Epidermal melanocyte (primary cell): Measurements from ENCODE around the gene YTHDF2.
"Not testable (repeated sequence)": the region's sequence is repeated elsewhere in the genome, so short reads cannot be mapped to it uniquely, and the experiment has no call there.

Experiments used
- DNase-seq: peaks from one replicate; pipeline ENCODE4 v3.0.0; 2011; ENCODE audit warnings: low spot score; ENCODE audit not compliant: insufficient read length

YTHDF2 gene

DNA sequence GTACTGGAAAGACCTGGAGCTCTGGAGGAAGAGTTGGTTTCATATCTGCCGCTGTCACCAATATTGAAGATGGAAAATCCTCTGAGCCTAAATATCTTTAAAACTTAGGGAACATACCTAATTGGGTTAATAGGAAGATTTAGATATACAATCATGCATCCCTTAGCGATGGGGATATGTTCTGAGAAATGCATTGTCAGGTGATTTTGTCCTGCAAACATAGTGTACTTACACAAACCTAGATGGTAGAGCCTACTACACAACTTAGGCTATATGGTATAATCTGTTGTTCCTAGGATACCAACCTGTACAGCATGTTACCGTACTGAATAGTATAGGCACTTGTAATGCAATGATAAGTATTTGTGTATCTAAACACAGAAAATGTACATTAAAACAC is 22.5 kb downstream of the YTHDF2 start:
- DNase-seq, result no peak

DNA sequence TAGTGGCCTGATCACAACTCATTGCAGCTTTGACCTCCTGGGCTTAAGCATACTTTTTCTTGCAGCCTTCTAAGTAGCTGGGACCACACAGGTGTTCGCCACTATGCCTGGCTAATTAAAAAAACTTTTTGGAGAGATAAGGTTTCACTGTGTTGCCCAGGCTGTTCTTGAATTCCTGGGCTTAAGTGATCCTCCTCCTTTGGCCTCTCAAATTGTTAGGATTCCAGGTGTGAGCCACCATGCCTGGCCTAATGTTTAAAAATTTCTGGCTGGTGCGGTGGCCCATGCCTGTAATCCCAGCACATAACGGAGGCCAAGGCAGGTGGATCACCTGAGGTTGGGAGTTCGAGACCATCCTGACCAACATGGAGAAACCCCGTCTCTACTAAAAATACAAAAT is 24.4 kb downstream of the YTHDF2 start:
- DNase-seq, result no peak

DNA sequence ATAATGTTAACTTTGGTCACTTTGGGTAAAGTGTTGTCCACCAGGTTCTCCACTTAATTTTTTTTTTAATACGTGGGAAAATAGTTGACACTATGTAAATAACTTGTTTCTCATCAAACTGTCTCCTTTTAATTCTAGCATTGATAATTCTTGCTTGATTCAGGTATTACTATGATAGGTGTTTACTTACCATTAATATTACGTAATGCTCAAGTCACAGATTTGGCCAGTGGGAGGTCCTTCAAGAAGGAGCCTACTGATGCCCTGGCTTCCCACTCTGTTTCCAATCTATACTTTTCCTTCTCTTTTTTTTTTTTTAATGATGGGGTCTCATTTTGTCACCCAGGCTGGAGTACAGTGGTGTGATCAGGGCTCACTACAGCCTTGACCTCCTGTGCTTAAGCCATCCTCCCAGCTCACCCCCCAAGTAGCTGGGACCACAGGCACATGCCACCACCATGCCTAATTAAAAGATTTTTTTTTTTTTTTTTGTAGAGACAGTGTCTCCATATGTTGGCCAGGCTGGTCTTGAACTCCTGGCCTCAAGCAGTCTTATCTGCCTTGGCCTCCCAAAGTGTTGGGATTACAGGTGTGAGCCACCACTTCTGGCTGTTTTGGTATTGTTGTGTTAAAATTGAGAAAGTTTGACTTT is 29.9 kb downstream of the YTHDF2 start:
- no peak for DNase-seq

DNA sequence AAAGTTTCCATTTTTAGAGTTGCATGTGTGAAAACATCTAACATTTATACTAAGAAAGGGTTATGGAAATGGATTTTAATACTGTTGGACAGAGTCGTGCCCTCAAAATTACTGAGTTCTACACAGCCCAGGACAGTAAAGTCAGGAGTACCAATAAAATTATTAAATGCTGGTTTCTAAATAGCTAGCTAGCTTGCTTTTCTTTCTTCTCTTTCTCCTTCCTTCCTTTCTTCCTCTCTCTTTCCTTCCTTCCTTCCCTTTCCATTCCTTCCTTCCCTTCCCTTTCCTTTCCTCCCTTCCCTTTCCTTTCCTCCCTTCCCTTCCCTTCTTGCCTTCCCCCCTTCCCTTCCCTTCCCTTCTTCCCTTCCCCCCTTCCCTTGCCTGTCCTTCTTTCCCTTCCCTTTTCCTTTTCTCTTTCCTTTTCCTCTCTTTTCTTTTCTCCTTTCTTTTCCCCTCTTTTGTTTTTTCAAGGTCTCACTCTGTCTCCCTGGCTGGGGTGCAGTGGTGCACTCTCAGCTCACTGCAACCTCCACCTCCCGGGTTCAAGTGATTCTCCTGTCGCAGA is 33.9 kb downstream of the YTHDF2 start:
- DNase-seq, result no peak

DNA sequence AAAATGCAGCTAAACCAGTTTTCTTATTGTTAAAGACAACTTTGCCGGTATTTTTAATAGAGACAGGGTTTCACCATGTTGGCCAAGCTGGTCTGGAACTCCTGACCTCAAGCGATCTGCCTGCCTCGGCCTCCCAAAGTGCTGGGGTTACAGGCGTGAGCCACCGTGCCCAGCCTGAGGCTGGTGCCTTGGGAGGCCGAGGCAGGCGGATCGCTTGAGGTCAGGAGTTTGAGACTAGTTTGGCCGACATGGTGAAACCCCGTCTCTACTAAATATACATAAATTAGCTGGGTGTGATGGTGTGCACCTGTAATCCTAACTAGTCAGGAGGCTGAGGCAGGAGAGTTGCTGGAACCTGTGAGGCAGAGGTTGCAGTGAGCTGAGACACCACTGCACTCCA is 35.2 kb downstream of the YTHDF2 start:
- DNase-seq, result not testable (repeated sequence)

DNA sequence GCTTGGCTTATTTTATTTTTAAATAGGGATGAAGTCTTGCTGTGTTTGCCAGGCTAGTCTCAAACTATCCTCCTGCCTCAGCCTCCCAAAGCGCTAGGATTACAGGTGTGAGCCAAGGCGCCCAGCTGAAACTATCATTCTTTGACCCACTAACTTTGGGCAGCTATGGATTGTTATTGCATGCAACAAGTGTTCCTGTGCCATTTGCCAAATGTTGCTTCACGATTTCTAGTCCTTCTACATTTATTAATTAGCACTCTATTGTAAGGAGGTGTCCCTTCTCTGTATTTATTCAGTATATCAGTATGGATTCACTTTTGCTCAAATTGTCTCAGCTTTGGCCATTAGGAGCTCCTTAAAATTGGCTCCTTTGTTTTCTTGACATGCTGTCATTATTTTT is 36.4 kb downstream of the YTHDF2 start:
- DNase-seq, result no peak

DNA sequence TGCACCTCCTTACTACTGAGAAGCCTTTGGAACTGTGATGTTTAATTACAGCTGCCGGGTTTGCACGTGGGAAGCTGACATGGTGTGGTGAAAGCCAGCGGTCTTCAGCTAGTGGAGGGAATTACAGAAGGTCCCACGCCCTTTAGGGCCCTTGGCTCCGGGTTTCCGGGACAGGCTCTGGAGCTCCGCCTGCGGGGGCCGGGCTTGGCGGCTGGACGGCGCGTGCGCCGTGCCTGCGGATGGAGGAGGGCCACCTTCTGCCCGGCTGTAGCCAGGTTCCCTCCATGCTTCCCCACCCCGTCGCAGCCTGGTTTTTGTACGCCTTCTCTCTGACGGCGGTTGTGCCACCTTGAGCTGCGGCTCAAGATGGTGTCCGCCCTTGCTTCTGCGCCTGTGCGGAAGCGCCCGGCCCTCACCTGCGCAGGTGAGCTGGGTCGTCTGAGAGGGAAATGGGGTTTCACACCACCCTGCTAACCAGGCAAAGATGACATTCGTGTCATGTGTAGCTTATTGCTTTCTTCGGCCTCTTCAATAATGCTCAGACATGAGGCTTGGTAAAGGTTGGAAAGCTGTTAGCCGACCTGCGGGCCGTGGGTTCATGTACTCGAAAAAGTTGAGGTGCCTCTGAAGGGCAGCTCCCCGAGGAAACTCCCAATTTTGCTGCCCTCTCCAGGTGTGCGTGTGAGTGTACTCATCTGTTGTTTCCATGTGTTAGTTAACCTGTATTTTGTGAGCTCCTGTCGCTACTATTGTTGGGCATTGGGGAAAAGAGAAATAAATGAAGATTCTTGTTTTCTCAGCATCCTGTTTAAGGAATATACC is 38.6 kb downstream of the YTHDF2 start:
- peak; percentile 77 for DNase-seq

DNA sequence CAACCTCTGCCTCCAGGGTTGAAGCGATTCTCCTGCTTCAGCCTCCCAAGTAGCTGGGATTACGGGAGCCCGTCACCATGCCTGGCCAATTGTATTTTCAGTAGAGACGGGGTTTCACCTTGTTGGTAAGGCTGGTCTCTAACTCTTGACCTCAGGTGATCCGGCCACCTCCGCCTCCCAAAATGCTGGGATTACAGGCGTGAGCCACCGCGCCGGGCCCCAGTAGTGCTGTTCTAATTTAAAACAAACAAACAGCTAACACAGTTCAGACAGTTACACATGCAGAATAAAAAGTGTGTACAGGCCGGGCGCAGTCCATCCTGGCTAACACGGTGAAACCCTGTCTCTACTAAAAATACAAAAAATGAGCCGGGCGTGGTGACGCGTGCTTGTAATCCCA is 39.6 kb downstream of the YTHDF2 start:
- DNase-seq, result no peak

DNA sequence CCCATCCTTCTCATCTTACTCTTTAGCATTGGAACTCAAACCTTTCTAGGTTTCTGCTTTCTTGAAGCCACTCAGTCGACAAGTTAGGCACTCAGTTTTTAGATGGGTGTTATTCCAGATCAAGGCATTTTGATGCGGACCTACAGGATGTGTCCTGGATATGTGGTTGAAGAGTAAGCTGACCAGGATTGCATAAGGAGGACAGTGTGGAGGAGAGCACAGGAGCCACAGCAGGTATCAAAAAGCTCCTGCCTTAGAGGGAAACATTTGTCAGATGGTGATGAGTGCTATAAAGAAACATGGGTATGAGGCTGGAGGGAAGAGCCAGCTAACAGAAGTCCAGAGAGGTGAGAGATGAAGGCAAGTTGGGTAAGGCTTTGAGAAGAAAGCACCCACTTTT is 41.3 kb downstream of the YTHDF2 start:
- no peak for DNase-seq

DNA sequence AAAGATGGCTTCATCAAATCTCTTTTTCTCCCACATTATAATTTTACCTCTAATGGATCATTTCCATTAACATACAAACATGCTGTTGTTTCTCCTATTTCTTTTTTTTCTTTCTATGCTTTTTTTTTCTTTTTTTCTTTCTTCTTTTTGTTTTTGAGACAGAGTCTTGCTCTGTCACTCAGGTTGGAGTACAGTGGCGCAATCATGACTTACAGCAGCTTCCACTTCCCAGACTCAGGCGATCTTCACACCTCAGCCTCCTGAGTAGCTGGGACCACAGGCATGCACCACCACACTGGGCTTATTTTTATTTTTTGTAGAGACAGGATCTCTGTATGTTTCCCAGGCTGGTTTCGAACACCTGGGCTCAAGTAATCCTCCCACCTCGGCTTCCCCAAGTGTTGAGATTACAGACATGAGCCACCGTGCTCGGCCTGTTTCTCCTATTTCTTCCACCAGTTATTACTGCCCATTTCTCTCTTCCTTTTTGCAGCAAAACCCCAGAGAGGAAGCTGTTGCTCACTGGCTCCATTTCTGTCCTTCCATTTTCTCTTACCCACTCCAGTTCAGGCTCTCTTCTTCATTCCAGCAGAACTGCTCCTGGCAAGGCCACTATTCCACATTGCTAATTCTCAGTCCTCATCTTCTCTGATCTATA is 43.1 kb downstream of the YTHDF2 start:
- no peak for DNase-seq

DNA sequence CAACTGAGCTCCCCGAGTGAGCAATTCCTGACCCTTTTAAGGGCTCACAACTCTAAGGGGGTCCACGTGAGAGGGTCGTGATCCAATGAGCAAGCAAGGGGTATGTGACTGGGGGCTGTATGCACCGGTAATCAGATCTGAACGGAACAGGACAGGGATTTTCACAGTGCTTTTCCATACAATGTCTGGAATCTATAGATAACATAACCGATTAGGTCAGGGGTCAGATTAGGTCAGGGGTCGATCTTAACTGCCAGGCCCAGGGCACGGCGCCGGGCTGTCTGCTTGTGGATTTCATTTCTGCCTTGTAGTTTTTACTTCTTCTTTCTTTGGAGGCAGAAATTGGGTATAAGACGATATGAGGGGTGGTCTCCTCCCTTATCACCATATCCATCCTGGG is 44.6 kb downstream of the YTHDF2 start:
- DNase-seq, result no peak

DNA sequence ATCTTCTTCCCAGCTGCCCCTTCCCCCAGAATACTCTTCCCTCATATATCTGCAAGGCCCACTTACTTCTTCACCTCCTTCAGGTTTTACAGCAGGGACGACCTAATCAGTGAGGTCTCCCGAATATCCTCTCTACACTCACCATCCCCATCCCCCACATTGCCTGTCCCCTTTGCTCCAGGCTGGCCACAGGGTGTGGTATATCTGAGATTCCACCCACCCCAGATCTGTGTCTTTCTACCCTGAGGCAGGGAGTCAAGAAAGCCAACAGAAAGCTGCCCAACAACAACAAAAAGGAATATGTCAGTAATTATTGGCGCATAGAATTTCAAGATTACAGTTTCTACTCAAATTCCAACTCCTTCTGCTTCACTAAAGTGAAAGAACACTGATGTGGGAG is 45.3 kb downstream of the YTHDF2 start:
- DNase-seq, result no peak

DNA sequence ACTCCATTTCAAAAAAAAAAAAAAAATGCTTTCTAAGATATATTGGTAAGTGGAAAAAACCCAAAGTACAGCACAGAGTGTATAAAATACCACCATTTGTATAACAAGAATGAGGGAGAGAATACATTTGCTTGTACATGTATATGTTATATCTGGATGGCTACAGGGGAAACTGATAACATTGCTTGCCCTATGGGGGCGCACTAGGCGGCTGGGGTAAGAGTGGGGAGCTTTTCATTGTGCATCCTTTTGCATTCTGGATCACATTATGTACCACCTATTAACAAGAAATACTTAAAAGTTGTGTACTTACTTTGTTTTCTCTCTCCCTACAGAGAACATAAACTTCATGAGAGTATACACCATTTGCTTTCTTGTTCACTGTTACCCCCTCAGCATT is 46.6 kb downstream of the YTHDF2 start:
- no peak for DNase-seq

DNA sequence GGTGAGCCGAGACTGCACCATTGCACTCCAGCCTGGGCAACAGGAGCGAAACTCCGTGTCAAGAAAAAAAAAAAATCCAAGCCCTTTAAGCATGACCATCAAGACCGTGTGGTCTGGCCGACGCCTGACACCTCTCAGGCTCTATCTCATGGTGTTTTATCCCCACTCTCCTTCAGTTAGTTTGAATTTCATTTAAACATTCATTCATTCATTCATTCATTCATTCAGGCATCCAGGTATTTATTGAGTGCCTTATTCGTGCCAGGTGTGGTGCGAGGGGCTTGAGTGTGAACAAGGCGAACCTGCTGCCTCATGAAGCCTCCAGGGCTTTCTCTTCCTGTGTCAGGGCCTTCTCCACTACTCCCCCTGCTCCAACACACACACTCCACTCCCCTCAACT is 52.7 kb downstream of the YTHDF2 start:
- no peak for DNase-seq

DNA sequence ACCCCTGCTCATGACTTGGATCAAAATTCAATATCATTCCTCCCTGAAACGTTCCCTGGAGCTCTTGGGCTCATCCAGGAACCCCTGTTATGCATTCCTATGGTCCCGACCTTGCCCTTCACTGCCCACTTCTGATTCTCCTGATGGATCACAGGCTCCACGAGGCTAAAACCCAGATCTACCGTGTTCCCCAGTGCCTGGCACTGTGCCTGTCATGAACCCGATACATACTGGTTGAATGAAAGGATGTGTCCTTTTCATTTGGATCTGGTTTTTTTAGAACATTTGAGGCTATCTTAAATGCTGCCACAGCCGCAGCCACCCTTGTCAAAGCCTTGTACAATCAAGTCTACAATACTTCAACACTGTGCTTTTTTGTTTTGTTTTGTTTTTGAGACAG is 53.1 kb downstream of the YTHDF2 start:
- DNase-seq, result no peak

DNA sequence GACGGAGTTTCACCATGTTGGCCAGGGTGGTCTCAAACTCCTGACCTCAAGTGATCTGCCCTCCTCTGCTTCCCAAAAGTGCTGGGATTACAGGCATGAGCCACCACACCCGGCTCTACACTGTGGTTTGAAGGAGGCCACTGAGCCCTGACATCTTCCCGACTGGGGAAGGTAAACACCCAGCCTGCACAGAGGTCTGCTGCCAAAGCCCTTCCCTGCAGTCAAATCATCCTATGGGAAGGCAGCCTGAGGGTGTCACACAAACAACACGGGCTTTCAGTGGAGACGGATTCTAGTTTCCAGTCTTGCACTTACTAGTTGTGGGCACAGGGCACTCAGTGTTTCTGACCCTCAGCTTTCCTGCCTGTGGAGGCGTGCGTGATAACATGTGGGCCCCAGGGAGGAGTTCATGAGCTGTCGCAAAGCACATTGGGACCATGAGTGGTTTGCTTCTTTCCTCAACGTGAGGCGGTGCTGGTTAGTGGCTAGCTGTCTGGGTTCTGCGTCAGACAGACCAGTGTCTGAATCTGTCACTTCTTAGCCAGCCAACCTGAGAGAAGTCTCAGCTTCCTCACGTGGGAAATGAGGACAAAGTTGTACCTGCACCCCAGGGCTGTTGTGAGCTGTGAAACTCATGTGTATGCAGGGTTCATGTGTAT is 53.8 kb downstream of the YTHDF2 start:
- DNase-seq, result peak; percentile 68

DNA sequence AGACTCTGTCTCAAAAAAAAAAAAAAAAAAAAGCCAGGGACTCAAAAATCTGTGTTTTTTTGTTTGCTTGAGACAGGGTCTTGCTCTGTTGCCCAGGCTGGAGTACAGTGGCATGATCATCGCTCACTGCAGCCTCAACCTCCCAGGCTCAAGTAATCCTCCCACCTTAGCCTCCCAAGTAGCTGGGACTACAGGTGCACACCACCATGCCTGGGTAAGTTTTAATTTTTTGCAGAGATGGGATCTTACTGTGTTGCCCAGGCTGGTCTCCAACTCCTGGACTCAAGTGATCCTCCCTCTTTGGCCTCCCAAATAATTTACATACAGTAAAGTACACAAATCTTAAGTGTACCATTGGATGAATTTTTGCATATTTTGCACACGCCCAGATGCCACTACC is 55.2 kb downstream of the YTHDF2 start:
- not testable (repeated sequence) for DNase-seq

DNA sequence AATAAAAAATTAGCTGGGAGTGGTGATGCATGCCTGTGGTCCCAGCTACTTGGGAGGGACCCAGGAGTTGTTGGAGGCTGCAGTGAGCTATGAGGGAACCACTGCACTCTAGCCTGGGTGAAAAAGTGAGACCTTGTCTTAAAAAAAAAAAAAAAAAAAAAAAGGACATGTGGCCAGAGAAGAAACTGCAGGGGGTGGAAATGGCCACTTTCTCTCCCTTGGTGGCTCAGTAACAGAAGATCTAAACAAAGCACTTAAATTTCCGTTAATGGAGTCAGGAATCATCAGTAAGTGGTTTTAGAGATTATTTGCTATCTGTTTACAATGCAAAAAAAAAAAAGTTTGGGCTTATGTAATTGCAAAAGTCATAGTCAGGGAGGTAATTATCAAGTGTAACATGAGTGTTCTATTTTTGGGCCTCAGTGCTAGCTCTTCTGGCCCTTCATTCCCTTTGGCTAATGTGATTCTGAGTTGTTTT is 55.9 kb downstream of the YTHDF2 start:
- no peak for DNase-seq

DNA sequence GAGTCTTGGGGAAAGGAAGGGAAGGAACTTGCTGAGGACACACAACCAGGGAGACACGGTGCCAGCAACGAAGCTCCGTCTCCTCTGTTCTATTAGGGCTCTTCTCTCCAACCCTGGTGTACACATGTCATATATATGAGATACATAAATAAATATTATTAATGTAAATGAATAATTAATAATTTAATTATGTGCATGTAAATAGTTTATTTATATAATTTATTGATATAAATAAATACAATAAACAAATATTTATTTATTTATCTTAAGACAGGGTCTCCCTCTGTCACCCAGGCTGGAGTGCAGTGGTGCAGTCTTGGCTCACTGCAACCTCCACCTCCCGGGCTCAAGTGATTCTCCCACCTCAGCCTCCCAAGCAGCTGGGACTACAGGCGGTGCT is 57.8 kb downstream of the YTHDF2 start:
- DNase-seq, result not testable (repeated sequence)

DNA sequence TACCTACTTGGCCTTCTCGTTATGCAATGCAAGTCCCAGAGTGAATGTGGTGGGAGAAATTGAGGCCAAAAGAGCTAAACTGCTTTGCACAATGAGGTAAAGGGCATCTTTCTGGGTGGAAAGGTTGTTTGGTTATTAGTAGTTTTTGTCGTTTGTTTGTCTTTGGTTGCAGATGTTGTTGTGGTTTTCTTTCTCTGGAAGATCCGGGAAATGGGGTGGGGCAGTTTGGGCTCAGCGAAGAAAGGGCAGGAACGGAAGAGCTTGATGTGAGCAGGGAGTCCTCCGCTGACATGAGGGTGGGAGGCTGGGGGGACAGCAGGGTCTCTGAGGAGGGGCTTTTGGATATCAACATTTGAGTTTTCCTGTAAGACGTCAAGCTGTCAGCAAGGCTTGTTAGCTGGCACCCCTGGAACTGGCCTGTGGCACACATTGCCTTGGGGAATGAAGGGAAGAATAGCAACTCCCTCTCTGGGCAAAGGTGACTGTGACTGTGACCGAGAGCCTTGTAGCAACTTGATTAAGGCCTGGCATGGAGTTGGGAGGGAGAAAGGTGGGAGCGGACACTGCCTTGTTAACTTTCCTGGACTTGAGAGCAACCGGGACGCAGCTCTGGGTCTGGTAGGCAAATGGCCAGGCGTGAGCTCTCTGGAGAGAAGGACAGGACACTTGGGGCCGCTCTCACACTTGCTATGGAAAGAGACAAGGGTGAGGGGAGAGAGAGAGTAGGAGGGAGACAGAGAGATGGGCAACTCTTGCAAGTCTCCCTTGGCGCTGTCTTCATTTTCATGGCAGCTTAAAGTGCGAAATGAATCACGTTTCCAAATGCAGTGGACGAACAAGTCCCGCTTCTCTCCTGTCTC is 59.8 kb downstream of the YTHDF2 start:
- DNase-seq, result no peak

DNA sequence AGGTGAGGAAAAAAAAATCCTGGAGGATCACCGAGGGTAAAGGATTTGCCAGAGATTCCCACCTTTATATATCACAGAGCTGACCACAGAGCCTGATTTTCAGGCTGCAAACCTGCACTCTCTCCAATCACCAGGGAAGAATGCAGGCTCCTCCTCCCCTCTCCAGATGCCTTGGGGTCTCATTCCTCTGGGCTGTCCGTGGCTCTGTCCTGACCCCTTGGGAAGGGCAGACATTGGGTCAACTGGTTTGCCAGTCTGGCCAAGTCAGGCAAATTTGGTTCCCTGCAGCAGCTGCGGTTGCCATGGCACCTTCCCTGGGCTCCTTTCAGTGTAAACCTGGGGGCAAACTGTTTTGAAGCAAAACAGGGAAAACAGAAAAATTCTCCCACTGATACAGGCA is 63.6 kb downstream of the YTHDF2 start:
- no peak for DNase-seq
